ENCODE data around the gene MRPL4.

MRPL4 gene

GRCh38 chr19:10251792-10252694 lies at the start of gene MRPL4:
Gene MRPL4, plus strand, starts transcription at chr19:10252214. Its CDS starts 40 bp downstream, at chr19:10252254.
- peak; percentile 88 to 97 for DNase-seq (ENCODE audit: extremely low read depth in 1 of 2, low read depth in 1 of 2)

DNA sequence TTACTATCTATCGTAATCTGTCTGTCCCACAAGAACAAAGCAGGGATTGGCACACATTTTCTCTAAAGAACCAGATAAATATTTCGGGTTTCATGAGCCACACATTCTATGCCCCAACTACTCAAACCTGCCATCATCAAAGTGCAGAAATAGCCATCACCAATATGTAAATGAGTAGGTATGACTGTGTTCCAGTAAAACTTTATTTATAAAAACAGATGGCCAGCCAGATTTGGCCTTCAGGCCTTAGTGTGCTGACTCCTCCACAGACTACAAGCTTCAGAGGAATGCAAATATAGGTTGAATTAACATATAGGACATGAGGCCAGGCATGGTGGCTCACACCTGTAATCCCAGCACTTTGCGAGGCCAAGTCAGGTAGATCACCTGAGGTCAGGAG lies 48.3 kb upstream of the MRPL4 start:
- no peak for DNase-seq (ENCODE audit: extremely low read depth in 1 of 2, low read depth in 1 of 2)

GRCh38 chr19:10205636-10206035 lies 46.4 kb upstream of the MRPL4 start:
- DNase-seq (ENCODE audit: extremely low read depth in 1 of 2, low read depth in 1 of 2) = no peak

DNA sequence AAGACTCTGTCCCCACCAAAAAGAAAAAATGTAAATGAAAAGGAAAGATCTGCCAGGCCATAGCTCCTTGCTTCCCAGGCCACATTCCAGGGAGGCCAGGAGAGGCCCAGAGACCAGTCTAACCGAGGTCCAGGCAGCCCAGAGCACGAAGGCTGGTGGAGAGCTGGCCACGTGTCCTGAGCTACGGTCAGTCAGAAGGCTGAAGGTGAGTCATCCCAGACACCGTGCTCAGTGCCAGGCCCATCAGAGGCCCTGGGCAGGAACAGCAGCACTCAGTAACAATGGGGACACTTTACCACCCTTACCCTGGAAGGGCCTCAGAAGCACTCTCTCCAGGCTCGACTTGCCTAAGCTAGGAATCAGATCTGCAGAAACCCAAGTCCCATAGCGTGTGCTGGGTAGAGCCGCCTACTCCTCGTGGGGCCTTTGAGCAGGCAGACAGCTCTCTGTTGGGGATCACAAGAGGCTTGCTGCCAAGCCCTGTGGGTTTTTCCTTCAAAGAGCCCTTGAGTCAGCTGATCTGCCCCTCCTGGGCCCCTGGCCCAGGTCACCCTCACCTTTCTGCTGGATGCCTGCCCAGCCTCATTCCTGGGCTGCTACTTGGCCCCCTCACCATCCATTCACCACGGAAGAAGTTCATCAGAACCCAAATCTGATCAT lies 45.7 kb upstream of the MRPL4 start:
- no peak for DNase-seq (ENCODE audit: extremely low read depth in 1 of 2, low read depth in 1 of 2)

- no peak for DNase-seq (ENCODE audit: extremely low read depth in 1 of 2, low read depth in 1 of 2)
These were observed 45.0 kb upstream of the MRPL4 start for GRCh38 chr19:10207026-10207425.

GRCh38 chr19:10209315-10209714 lies 42.7 kb upstream of the MRPL4 start:
- no peak for DNase-seq (ENCODE audit: extremely low read depth in 1 of 2, low read depth in 1 of 2)

- no peak for DNase-seq (ENCODE audit: extremely low read depth in 1 of 2, low read depth in 1 of 2)
These were observed 41.0 kb upstream of the MRPL4 start for GRCh38 chr19:10211061-10211460.

DNA sequence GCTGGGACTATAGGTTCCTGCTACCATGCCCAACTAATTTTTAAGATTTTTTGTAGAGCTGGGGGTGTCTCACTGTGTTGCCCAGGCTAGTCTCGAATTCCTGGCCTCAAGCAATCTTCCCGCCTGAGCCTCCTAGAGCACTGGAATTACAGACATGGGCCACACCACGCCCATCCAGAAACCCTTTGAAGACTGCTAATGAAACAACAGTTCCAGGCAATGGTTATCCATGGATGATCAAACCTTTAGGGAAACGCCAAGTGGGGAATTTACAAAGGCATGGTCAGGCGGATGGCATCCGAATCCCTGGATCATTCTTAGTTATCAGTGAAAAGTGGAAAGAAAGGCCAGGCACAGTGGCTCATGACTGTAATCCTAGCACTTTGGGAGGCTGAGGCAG lies 40.3 kb upstream of the MRPL4 start:
- no peak for DNase-seq (ENCODE audit: extremely low read depth in 1 of 2, low read depth in 1 of 2)

DNA sequence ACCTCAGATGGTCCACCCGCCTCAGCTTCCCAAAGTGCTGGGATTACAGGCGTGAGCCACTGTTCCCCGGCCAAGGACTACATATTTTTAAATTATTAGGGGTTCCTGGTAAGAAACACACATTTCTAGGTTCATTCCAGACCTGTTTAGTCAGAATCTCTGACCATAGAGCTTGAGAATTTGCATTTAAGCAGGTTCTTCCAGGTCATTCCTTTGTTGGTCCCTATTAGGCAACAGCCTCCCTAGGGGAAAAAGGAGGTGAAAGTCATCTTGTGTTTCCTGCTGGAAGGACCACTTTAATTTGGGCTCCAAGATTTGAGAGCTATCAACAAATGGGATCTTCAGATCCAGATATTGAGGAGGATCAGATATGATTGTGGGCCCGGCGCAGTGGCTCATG lies 37.2 kb upstream of the MRPL4 start:
- no peak for DNase-seq (ENCODE audit: extremely low read depth in 1 of 2, low read depth in 1 of 2)

DNA sequence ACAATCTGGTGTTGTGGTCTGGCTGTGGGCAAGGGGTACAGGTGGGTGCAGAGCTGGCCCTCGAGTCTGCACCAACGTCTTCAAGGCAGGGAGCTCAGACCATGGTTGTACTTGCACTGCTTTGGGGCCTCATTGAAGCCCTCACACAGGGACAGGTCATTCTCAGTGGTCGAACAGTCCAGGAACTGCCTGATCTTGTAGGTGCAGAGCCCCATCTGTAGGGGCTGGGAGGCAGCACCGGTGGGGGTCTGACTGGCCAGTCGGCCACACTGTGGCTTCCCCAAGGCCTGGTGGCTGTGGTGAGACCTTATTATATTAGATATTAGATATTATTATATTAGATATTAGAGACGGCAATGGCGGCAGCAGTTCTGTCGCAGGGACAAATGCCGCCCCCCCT lies 34.9 kb upstream of the MRPL4 start:
- no peak for DNase-seq (ENCODE audit: extremely low read depth in 1 of 2, low read depth in 1 of 2)

DNA sequence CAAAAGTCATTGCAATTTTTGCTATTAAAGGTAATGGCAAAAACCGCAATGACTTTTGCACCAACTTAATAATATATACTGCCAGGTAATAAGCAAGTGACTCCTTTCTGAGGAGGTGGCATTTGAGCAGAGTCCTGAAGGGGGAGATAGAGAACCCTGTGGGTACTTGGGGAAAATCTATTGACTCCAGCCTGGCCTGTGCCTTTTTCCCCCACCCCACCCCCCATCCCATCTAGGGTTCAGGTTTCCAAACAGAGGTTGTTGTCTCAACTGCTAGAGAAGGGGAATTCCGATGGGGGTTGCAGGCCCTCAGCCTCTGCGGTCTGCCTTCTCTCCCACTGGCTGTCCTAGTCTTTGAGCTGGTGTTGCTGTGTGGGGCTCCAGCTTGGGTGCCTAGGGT lies 32.3 kb upstream of the MRPL4 start:
- DNase-seq (ENCODE audit: extremely low read depth in 1 of 2, low read depth in 1 of 2) = no peak

DNA sequence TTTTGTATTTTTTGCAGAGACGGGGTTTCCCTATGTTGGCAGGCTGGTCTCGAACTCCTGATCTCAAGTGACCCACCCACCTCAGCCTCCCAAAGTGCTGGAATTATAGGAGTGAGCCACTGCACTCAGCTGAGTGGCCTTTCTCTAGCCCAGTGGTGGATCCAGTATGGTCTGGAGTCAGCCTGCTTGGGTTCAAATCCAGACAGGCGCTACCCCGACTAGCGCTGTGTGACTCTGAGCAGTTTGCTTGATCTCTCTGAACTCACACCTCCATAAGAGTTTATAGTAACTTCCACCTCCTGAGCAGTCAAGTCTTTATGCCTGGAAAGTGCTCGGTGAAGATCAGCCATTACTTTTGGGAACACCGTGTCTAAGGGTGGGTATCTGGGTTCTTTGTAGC lies 31.3 kb upstream of the MRPL4 start:
- DNase-seq (ENCODE audit: extremely low read depth in 1 of 2, low read depth in 1 of 2) = no peak

DNA sequence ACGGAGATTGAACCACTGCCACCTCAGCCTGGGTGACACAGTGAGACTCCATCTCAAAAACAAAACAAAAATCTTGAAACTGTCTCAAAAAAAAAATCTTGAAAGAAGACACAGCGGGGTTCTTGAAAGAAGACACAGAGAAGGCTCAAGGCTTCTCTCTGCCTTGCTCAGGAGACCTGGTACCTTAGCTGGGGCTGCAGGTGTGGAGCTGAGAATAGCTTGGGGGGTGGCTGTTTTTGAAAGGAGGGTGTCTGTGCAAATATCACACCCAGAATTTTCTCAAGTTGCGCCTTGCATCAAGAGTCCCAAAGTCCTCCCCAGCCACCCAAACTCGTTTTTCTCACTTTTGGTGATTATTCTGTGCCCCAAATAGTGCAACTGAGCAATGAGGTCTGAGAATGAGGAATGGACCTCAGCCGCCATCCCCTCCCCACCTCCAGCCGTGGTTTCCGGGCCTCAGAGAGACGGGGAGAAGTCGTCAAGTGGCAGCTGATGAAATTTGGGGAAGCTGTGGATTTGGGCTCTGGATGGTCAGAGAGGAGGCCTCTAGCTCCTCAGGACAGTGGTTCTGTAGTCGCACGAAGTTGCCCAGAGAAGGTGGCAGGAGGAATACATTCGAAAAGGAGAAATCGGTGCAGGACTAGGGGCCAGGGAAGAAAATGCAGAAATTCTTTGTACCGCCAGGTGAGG lies 29.7 kb upstream of the MRPL4 start:
- DNase-seq (ENCODE audit: extremely low read depth in 1 of 2, low read depth in 1 of 2) = no peak

DNA sequence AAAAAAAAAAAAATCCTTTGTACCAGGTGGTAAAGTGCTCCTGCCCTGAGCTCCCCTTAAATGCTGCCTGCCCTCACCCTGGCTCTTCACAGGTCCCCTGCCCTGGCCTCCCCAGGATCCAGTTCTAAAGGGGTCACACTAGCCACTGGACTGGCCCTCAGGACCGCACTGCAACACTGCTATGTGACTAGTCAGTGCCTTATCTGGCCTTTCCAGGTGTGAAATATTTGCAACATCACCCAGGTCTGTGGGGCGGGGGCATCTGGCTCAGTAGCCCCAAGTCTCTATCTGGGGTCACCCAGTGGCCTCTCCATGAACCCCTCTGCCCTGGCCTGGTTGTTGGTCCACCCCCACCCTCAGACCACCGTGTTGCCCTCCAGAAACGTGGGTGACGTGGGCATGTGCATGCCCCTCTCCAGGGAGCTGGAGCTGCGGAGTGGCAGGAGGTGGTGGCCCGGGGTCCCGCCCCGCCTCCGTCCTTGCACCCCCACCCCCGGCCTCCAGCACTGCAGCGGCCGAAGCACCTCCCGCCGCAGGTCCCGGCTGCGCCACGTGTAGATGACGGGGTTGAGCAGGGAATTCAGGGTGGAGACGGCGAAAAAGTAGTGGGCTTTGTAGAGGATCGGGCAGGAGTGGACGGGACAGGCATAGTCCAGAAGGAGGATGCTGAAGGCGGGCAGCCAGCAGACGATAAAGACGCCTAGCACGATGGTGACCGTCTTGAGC lies 28.4 kb upstream of the MRPL4 start:
- DNase-seq (ENCODE audit: extremely low read depth in 1 of 2, low read depth in 1 of 2) = no peak

DNA sequence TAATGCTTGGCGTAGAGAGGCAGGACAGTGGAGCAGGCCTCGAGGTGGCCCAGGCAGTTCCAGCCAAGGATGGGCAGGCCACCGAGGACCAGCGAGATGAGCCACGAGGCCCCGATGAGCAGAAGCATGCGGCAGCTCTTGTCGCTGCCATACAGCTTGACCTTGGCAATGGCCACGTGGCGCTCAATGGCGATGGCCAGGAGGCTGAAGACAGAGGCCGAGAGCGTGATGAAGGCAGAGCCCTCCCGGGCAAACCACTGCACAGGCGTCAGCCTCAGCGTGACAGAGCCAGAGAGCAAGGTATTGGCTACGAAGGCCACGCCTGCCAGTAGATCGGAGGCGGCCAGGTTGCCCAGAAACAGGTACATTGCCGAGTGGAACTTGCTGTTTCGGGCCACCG lies 27.7 kb upstream of the MRPL4 start:
- no peak for DNase-seq (ENCODE audit: extremely low read depth in 1 of 2, low read depth in 1 of 2)

GRCh38 chr19:10226021-10226375 lies 26.0 kb upstream of the MRPL4 start:
- DNase-seq (ENCODE audit: extremely low read depth in 1 of 2, low read depth in 1 of 2) = no peak

DNA sequence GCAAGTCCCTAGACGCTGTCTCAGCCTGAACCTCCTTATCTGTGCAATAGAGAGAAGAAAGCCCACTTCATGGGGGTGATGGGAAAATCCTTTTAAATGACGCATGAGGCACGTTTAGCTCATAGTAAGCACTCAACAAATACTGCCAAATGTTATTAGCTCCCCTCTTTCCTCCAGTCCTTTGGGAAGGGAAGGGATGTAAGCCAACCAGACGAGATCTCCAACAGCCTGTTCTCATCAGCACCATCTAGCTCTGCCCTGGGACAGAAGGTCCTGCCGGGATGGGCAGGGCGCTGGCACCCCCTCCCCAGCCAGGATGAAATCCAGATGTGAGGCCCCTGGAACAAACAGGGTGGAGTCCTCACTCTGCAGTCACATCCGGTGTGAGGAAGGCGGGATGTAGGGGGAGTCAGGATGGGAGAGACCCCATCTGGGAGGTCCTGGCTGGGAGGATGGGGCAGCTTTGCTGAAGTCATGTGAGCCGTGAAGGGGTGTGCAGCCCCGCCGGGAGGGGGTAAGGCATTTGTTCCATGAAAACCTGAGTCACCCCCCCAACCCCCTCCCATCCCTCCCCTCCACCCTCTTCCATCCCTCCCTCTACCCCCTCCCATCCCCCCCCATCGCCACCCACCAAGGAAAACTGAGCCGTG lies 25.5 kb upstream of the MRPL4 start:
- no peak for DNase-seq (ENCODE audit: extremely low read depth in 1 of 2, low read depth in 1 of 2)

DNA sequence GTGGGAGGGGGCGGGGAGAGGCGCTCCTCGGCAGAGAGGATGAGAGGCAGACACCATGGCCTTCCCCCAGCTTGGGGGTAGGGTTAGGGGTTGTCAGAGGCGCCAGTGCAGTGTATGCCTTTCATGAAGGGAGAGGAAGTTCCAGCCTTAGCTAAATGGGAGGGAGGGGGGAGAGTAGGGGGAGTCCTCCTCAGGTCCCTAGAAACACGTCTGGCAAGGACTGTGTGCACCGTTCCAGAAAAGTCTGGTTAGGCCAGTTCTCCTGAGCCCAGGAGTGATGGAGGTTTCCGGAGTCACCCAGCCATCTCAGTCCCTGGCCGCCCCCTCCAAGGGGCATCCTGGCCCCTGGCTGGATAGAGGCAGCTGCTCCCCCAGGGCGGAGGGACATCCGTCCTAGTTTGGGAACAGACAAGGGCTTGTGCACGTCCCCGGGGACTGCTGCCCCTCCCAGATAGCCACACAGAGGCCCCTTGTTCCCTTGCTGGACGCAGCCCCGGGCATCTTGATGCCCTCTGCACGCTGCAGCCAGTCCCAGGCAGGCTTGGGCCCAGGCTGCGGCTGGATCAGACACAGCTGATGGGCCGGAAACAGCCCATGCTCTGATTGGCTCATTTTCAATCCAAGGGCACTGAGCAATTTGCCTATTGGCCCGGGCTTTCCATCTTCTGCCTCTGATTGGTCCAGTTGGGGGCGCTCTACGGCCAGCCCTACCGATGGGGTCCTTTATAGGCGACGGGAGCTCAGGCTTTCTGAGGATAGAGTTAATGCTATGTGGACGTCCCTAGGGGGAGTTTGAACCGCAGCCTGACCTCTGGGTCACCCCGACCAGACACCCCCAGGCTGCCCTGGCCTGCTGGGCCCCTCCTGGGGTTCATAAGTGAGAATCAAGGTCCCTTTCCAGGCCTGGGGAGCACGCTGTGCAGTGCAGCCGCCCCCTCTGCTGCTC lies 24.7 kb upstream of the MRPL4 start:
- no peak for DNase-seq (ENCODE audit: extremely low read depth in 1 of 2, low read depth in 1 of 2)

- no peak for DNase-seq (ENCODE audit: extremely low read depth in 1 of 2, low read depth in 1 of 2)
These were observed 23.6 kb upstream of the MRPL4 start for GRCh38 chr19:10228393-10228792.

GRCh38 chr19:10228920-10229319 lies 23.1 kb upstream of the MRPL4 start:
- no peak for DNase-seq (ENCODE audit: extremely low read depth in 1 of 2, low read depth in 1 of 2)

All from stimulated activated CD8-positive, alpha-beta memory T cell treated with anti-CD3 and anti-CD28 coated beads, Interleukin-7, amount 100 ng/mL, for 48 hours (primary cell).